ENCODE measurements around the gene E4F1. TPM values are rescaled to one million over a fixed set of nuclear protein-coding genes. Genes with fewer than 3 reads are reported as not detected.

Gene E4F1
- total and polyA plus RNA-seq, 2 of the 8 experiments (the other 6 are each of a cell fraction or from before 2014, with no cell fraction given): 22.2 to 27.0 TPM

DNA sequence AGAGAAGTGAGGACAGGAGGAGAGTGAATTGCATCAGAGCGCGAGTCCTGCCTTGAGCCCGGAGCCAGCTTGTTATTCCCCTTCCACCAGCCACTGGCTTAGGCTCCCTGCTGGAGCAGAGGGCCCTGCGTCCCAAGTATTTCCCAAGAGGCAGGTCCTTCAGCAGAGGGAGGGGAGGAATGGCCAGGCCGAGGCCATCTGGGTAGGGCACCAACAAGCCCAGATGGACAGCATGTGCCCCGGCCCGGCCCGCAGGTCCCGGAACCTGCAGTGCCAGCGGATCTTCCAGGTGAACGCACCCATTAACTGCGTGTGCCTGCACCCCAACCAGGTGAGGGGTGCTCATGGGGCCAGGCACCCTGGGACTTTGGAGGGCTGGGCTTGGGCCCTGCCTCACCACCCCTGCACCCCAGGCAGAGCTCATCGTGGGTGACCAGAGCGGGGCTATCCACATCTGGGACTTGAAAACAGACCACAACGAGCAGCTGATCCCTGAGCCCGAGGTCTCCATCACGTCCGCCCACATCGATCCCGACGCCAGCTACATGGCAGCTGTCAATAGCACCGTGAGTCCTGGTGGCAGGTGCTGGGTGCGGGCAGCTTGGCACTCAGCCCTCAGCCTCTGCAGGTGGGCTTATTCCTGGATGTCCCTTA is 16.5 kb upstream of the E4F1 start:
- H2AK5ac ChIP-seq (ENCODE audit: low read depth, low read length): no peak overlapping the region
- no peak overlapping the region for H3K27ac ChIP-seq (ENCODE audit: low read depth, low read length)
- H3K56ac ChIP-seq (replicated peaks; ENCODE audit: insufficient read length, low read depth, low read length): no peak overlapping the region
- H3K18ac ChIP-seq (ENCODE audit: extremely low read depth, low read length): no peak overlapping the region
- no peak overlapping the region; the same call in 1 of the 2 replicates for H2BK5ac ChIP-seq (ENCODE audit: low read depth, low read length)
- peaks cover 0 to 18% of the 10 kb centered on the region in 2 experiments for H4K20me1 ChIP-seq (replicated peaks in 1 of 2; ENCODE audit: control insufficient read depth in 1 of 2, insufficient read depth in 2 of 2, low read length in 2 of 2)
- no peak overlapping the region for H4K5ac ChIP-seq (ENCODE audit: insufficient read length, low read depth, low read length)
- H3K23me2 ChIP-seq (ENCODE audit: low read depth, low read length): peaks cover 11% of the 10 kb centered on the region; the same call in 1 of the 2 replicates
- no peak for DNase-seq (ENCODE audit: low read depth in 1 of 2, low spot score in 2 of 2)
- H2BK120ac ChIP-seq (replicated peaks; ENCODE audit: low read depth, low read length): no peak overlapping the region
- peak overlapping the region in 1 of 2 experiments; percentile 87; a peak in 1 of 4 replicates for H3K4me2 ChIP-seq (ENCODE audit: insufficient read depth in 1 of 2, low read depth in 2 of 2, low read length in 2 of 2)
- no peak overlapping the region for H2AFZ ChIP-seq (ENCODE audit: low read length)
- no peaks in the 10 kb centered on the region for H3K9me3 ChIP-seq (ENCODE audit: insufficient read depth in 2 of 2, low read depth in 1 of 2, low read length in 1 of 2)
- no peak overlapping the region for H2BK15ac ChIP-seq (ENCODE audit: low read length)
- H2BK20ac ChIP-seq (ENCODE audit: low read length): no peak overlapping the region
- H3K4ac ChIP-seq (replicated peaks; ENCODE audit: insufficient read length, low read depth, low read length): no peak overlapping the region
- H2BK12ac ChIP-seq (ENCODE audit: low read depth, low read length): no peak overlapping the region
- H3K36me3 ChIP-seq (ENCODE audit: control insufficient read depth in 2 of 4, insufficient read depth in 4 of 4, low read length in 3 of 4): peaks cover 4 to 34% (median 13%) of the 10 kb centered on the region in 4 experiments; a peak in 6 of 8 replicates
- peaks cover 6% of the 10 kb centered on the region for H3K79me1 ChIP-seq (ENCODE audit: low read depth, low read length)
- H3K79me2 ChIP-seq (ENCODE audit: control insufficient read depth in 1 of 2, insufficient read depth in 2 of 2, low read length in 2 of 2): peaks cover 0 to 7% of the 10 kb centered on the region in 2 experiments; a peak in 1 of 4 replicates
- CTCF ChIA-PET (ENCODE audit: partially characterized antibody): interaction anchor here (0.7 to 1.4 kb wide), 4 partner anchors 12 to 726 kb away, joined by 3 to 4 read pairs (median 3); no protein-coding TSS in a partner anchor
- peaks cover 0 to 17% (median 9%) of the 10 kb centered on the region in 4 experiments; a peak in 6 of 7 replicates for H3K4me1 ChIP-seq (replicated peaks in 1 of 4; ENCODE audit: control insufficient read depth in 3 of 4, insufficient read depth in 4 of 4, low read length in 3 of 4)
- H4K8ac ChIP-seq (ENCODE audit: extremely low read depth, insufficient read depth, low read length): peak overlapping the region; percentile 64; the same call in 1 of the 2 replicates
- H3K23ac ChIP-seq (ENCODE audit: insufficient read length): no peak overlapping the region
- POLR2A ChIA-PET (ENCODE audit: partially characterized antibody): interaction anchor here (0.7 to 15.1 kb wide), 13 partner anchors 8 to 53 kb away, joined by 3 to 156 read pairs (median 5); partner anchors contain the start of genes CASKIN1, E4F1, PGP and TRAF7
- FAIRE-seq: no peak
- no peak overlapping the region for H3K4me3 ChIP-seq (ENCODE audit: extremely low read depth in 1 of 4, insufficient read depth in 2 of 4, low read depth in 3 of 4, low read length in 4 of 4)
- H3K27me3 ChIP-seq (replicated peaks in 1 of 4; ENCODE audit: control insufficient read depth in 3 of 4, extremely low read depth in 1 of 4, insufficient read depth in 3 of 4, low read length in 3 of 4): no peaks in the 10 kb centered on the region; a peak in 1 of 7 replicates
- no peak overlapping the region for H3K14ac ChIP-seq (ENCODE audit: insufficient read length)
- H4K91ac ChIP-seq (replicated peaks; ENCODE audit: insufficient read length, low read length): no peak overlapping the region
- H3K9ac ChIP-seq (replicated peaks in 1 of 4; ENCODE audit: extremely low read depth in 1 of 4, low read depth in 3 of 4, low read length in 3 of 4): no peak overlapping the region
- WGBS, 2 experiments (ENCODE audit: extremely low coverage in 1 of 2, insufficient coverage in 1 of 2, insufficient read length in 1 of 2, insufficient replicate concordance in 2 of 2, low coverage in 1 of 2, low lambda C conversion rate in 2 of 2, missing lambda C conversion rate in 1 of 2): 97% methylated on average over 23 of the region's 23 CpGs; no CpG with 5 or more reads in 1 of the 2 experiments
- TF ChIP-seq TEAD4 (IDR thresholded peaks at IDR 0.05; ENCODE audit: low read depth, low read length) (no peak), RAD21 (IDR thresholded peaks at IDR 0.05 in 1 of 2, conservative IDR thresholded peaks at IDR 0.05 in 1 of 2; ENCODE audit: low read depth in 2 of 2, low read length in 2 of 2) (no peak), JUND (IDR thresholded peaks at IDR 0.05; ENCODE audit: low read length) (no peak), SIX5 (IDR thresholded peaks at IDR 0.05; ENCODE audit: low read depth, low read length) (no peak), CHD1 (IDR thresholded peaks at IDR 0.05; ENCODE audit: low read depth, low read length) (no peak), GABPA (IDR thresholded peaks at IDR 0.05; ENCODE audit: borderline replicate concordance, insufficient read depth, low read length) (no peak), BACH1 (IDR thresholded peaks at IDR 0.05; ENCODE audit: low read length) (no peak), TAF7 (optimal IDR thresholded peaks at IDR 0.05; ENCODE audit: borderline replicate concordance, low read depth, low read length) (no peak), JUN (IDR thresholded peaks at IDR 0.05; ENCODE audit: low read depth, low read length) (no peak), KDM5A (IDR thresholded peaks at IDR 0.05; ENCODE audit: low read length) (no peak), CHD2 (IDR thresholded peaks at IDR 0.05; ENCODE audit: low read length) (no peak)
